Measurements from ENCODE around the gene C11orf42. TPM values are rescaled to one million over a fixed set of nuclear protein-coding genes. Genes with fewer than 3 reads are reported as not detected.
"Not testable (repeated sequence)": the region's sequence is repeated elsewhere in the genome, so short reads cannot be mapped to it uniquely, and the experiment has no call there.

The C11orf42 gene
- total RNA-seq, 4 donors from 2014 or later: not detected

DNA sequence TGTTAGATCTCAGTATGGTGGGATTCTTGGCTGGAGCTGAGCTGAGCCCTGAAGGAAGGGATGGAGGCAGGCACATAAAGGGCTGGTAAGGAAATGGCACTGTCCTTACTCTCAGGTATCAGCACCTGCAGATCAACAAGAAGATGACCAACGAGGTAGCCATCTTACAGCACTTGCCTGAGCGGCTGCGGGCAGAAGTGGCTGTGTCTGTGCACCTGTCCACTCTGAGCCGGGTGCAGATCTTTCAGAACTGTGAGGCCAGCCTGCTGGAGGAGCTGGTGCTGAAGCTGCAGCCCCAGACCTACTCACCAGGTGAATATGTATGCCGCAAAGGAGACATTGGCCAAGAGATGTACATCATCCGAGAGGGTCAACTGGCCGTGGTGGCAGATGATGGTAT lies 36.0 kb downstream of the C11orf42 start:
- Histone ChIP-seq H3K4me1 (no peaks in the 10 kb centered on the region), H3K27me3 (no peaks in the 10 kb centered on the region), H3K4me3 (no peak overlapping the region), H3K9me3 (no peaks in the 10 kb centered on the region), H3K36me3 (no peaks in the 10 kb centered on the region), H3K27ac (no peak overlapping the region)
- DNase-seq (ENCODE audit: low spot score in 2 of 2): no peak
- 93% methylated on average over 7 of the region's 7 CpGs for WGBS, 2 donors
- TF ChIP-seq EP300 (IDR thresholded peaks at IDR 0.05) (no peak), POLR2A (IDR thresholded peaks at IDR 0.05) (no peak)
- TF ChIP-seq, protein P1, sequence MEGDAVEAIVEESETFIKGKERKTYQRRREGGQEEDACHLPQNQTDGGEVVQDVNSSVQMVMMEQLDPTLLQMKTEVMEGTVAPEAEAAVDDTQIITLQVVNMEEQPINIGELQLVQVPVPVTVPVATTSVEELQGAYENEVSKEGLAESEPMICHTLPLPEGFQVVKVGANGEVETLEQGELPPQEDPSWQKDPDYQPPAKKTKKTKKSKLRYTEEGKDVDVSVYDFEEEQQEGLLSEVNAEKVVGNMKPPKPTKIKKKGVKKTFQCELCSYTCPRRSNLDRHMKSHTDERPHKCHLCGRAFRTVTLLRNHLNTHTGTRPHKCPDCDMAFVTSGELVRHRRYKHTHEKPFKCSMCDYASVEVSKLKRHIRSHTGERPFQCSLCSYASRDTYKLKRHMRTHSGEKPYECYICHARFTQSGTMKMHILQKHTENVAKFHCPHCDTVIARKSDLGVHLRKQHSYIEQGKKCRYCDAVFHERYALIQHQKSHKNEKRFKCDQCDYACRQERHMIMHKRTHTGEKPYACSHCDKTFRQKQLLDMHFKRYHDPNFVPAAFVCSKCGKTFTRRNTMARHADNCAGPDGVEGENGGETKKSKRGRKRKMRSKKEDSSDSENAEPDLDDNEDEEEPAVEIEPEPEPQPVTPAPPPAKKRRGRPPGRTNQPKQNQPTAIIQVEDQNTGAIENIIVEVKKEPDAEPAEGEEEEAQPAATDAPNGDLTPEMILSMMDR (IDR thresholded peaks at IDR 0.05): no peak

DNA sequence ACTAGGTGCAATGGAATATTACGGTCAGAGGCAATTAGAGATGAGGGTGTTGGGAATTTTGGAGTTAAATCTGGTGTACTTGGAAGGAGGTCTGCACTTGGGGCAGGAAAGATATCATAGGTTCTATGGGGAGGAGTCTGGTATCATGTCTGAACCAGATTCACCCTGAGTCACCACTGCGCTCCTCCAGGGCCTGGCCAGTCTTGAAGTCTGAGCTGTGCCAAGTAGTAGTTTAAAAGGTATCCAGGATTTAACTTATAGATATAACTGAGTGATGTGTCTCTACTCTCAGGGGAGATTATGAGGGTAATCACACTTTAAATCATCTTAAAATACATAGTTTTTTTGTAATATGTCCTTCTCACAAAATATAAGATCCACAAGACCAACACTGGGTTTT lies 40.2 kb downstream of the C11orf42 start:
- Histone ChIP-seq H3K4me1 (no peaks in the 10 kb centered on the region), H3K27ac (no peak overlapping the region), H3K27me3 (no peaks in the 10 kb centered on the region), H3K4me3 (no peak overlapping the region), H3K9me3 (no peaks in the 10 kb centered on the region), H3K36me3 (no peaks in the 10 kb centered on the region)
- no peak for DNase-seq (ENCODE audit: low spot score in 2 of 2)
- TF ChIP-seq POLR2A (IDR thresholded peaks at IDR 0.05): no peak
- TF ChIP-seq EP300 (IDR thresholded peaks at IDR 0.05): no peak
- TF ChIP-seq, protein P1 (IDR thresholded peaks at IDR 0.05): no peak
- 100% methylated on average over 2 of the region's 2 CpGs for WGBS, 2 donors

DNA sequence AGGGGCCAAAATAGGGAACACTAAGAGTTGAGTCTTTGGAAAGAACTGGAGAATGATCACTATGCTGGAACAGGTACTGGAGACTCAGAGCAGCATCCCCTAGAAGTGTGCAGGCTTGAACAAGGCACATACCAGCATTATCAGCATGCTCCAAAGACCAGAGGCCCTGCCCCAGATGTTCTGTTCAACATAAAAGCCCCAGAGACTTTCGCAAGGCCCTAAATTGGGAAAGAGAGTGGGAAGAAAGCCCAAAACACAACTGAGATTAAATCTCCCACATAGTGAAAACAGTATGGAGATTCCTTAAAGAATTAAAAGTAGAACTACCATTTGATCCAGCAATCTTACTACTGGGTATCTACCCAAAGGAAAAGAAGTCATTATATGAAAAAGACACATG lies 42.9 kb downstream of the C11orf42 start:
- WGBS, 2 donors: 96 to 97% methylated on average over 1 of the region's 1 CpG
- H3K27me3 ChIP-seq: no peaks in the 10 kb centered on the region
- DNase-seq (ENCODE audit: low spot score in 2 of 2): no peak
- H3K4me3 ChIP-seq: no peak overlapping the region
- TF ChIP-seq EP300 (IDR thresholded peaks at IDR 0.05) (no peak), POLR2A (IDR thresholded peaks at IDR 0.05) (no peak)
- TF ChIP-seq, protein P1 (IDR thresholded peaks at IDR 0.05): no peak
- H3K9me3 ChIP-seq: no peaks in the 10 kb centered on the region
- H3K4me1 ChIP-seq: peaks cover 0 to 12% (median 0%) of the 10 kb centered on the region in 4 donors
- no peaks in the 10 kb centered on the region for H3K36me3 ChIP-seq
- no peak overlapping the region for H3K27ac ChIP-seq

DNA sequence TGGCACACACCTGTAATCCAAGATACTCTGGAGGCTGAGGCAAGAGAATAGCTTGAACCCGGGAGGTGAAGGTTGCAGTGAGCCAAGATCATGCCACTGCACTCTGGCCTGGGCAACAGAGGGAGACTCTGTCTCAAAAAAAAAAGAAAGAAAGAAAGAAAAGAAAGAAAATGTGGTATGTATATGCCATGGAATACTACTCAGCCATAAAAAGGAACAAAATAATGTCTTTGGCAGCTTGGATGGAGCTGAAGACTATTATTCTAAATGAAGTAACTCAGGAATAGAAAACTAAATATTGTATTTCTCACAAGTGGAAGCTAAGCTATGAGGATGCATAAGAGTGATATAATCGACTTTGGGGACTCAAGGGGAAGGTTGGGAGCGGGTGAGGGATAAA lies 43.5 kb downstream of the C11orf42 start:
- H3K4me3 ChIP-seq; H3K27me3 ChIP-seq; H3K9me3 ChIP-seq; H3K36me3 ChIP-seq; DNase-seq (ENCODE audit: low spot score in 2 of 2); H3K27ac ChIP-seq: not testable (repeated sequence)
- H3K4me1 ChIP-seq: peaks cover 0 to 12% (median 0%) of the 10 kb centered on the region in 4 donors
- 91 to 93% methylated on average over 3 of the region's 3 CpGs for WGBS, 2 donors

DNA sequence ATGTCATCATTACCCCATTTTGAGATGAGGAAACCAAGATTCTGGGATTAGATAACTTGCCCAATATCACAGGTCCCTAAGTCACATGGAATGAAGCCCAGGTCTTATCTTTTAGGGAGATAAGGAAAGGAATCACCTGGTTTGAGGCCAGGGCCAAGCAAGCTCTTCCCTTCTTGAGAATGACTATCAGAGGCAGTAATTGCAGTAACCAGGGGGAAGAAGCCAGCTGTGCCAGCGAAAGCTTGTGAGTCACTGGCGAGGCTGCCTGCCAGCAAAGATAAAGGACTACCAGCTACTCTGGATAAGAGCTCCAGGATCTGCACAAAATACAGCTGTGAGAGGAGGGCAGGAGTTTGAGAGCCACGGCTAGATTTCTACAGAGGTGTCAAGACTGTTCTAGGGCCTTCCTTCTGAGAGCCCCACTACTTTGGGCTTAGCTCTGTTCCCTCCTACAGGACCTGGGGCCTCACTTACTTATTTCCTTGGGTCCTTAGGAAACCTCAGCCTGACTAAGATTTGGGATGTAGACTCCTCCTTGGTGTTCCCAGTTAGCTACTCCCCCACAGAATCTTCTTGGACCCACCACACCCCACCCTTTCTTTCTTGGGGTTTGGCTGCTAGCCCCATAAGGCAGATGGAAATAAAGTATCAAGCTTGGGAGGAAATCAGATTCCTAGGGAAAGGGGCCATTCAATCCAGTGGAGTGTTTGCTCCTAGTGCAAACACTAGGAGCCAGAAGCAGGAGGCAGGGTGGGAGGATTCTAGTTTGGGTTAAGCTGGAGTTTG lies 44.6 kb downstream of the C11orf42 start:
- peaks cover 0 to 12% (median 0%) of the 10 kb centered on the region in 4 donors for H3K4me1 ChIP-seq
- no peaks in the 10 kb centered on the region for H3K27me3 ChIP-seq
- no peaks in the 10 kb centered on the region for H3K36me3 ChIP-seq
- DNase-seq (ENCODE audit: low spot score in 2 of 2): no peak
- WGBS, 2 donors: 63 to 72% methylated on average over 3 of the region's 3 CpGs
- TF ChIP-seq POLR2A (IDR thresholded peaks at IDR 0.05) (no peak), EP300 (IDR thresholded peaks at IDR 0.05) (no peak)
- TF ChIP-seq, protein P1 (IDR thresholded peaks at IDR 0.05): no peak
- no peak overlapping the region for H3K27ac ChIP-seq
- no peaks in the 10 kb centered on the region for H3K9me3 ChIP-seq
- H3K4me3 ChIP-seq: no peak overlapping the region

All from tibial nerve (tissue), 4 donors.